ENCODE results near the gene XYLT1. TPM values are rescaled to one million over a fixed set of nuclear protein-coding genes. Genes with fewer than 3 reads are reported as not detected.

The XYLT1 gene
- total and polyA plus RNA-seq, 9 of the 15 experiments (the other 6 are each of a cell fraction or from before 2014, with no cell fraction given) = 0.03 to 0.09 (median 0.08) TPM; not detected in 6

DNA sequence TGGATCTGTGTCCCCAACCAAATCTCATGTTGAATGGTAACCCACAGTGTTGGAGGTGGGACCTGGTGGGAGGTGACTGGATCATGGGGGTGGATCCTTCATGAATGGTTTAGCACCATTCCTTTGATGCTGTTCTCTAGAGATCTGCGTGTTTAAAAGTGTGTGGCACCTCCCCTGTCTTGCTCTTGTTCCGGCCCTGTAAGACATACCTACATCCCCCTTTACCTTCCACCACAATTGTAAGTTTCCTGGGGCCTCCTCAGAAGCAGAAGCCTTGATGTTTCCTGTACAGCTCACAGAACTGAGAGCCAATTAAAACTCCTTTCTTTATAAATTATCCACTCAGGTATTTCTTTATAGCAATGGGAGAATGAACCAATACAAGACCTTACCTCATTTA is 257.7 kb downstream of the XYLT1 start:
- BruUV-seq (replicated peaks) = no TSS peak
- Histone ChIP-seq H3K27ac (ENCODE audit: extremely low read depth, low read depth, low read length) (no peak overlapping the region), H2AFZ (ENCODE audit: low read depth, low read length) (no peak overlapping the region), H3K4me1 (replicated peaks in 1 of 2; ENCODE audit: control insufficient read depth in 2 of 2, insufficient read depth in 2 of 2, low read length in 2 of 2) (no peaks in the 10 kb centered on the region), H3K79me2 (ENCODE audit: control insufficient read depth, insufficient read depth, low read length) (no peaks in the 10 kb centered on the region), H3K27me3 (ENCODE audit: control insufficient read depth in 2 of 2, insufficient read depth in 2 of 2, low read length in 2 of 2) (peaks cover 5 to 14% of the 10 kb centered on the region in 2 experiments; a peak in 3 of 5 replicates), H3K9ac (ENCODE audit: insufficient read depth in 1 of 2, low read depth in 2 of 2, low read length in 2 of 2) (no peak overlapping the region), H3K4me2 (ENCODE audit: insufficient read depth, low read length) (no peak overlapping the region), H3K4me3 (no peak overlapping the region), H4K20me1 (replicated peaks; ENCODE audit: control insufficient read depth, insufficient read depth, low read length) (no peaks in the 10 kb centered on the region), H3K9me1 (ENCODE audit: control insufficient read depth, insufficient read depth, low read length) (no peaks in the 10 kb centered on the region), H3K9me3 (replicated peaks; ENCODE audit: control insufficient read depth, insufficient read depth, low read depth, low read length) (no peaks in the 10 kb centered on the region; the same call in none of the 2 replicates), H3K36me3 (ENCODE audit: control insufficient read depth, insufficient read depth, low read length) (no peaks in the 10 kb centered on the region)
- in situ Hi-C loops (cut with MboI) (no loop called here), intact Hi-C loops (cut with micrococcal nuclease) (no loop called here)
- no peak for TF ChIP-seq RBM25 (IDR thresholded peaks at IDR 0.05; ENCODE audit: low read depth, low read length, severe bottlenecking)
- TF ChIP-seq, protein P1, sequence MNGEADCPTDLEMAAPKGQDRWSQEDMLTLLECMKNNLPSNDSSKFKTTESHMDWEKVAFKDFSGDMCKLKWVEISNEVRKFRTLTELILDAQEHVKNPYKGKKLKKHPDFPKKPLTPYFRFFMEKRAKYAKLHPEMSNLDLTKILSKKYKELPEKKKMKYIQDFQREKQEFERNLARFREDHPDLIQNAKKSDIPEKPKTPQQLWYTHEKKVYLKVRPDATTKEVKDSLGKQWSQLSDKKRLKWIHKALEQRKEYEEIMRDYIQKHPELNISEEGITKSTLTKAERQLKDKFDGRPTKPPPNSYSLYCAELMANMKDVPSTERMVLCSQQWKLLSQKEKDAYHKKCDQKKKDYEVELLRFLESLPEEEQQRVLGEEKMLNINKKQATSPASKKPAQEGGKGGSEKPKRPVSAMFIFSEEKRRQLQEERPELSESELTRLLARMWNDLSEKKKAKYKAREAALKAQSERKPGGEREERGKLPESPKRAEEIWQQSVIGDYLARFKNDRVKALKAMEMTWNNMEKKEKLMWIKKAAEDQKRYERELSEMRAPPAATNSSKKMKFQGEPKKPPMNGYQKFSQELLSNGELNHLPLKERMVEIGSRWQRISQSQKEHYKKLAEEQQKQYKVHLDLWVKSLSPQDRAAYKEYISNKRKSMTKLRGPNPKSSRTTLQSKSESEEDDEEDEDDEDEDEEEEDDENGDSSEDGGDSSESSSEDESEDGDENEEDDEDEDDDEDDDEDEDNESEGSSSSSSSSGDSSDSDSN (IDR thresholded peaks at IDR 0.05; ENCODE audit: borderline replicate concordance in 1 of 2, low read depth in 2 of 2, low read length in 2 of 2) = no peak
- TF ChIP-seq ZNF121 (CRISPR knock-in tag; conservative IDR thresholded peaks at IDR 0.05) = no peak
- TF ChIP-seq ZNF764 (CRISPR knock-in tag; IDR thresholded peaks at IDR 0.05; ENCODE audit: low read depth) = no peak
- ChIA-PET CTCF (ENCODE audit: low intra/inter-chr PET ratio) (no interaction called here), POLR2A (no interaction called here)
- no peak for FAIRE-seq
- no peak for DNase-seq (ENCODE audit: extremely low read depth in 1 of 4, low spot score in 3 of 4)
- WGBS (ENCODE audit: insufficient coverage, low coverage, missing lambda C conversion rate) = 0% methylated on average over 2 of the region's 2 CpGs
- no peak for ATAC-seq

Data from K562 (cell line).